Hepatocyte (in vitro differentiated cells): ENCODE data around the gene DTX1. TPM values are rescaled to one million over a fixed set of nuclear protein-coding genes. Genes with fewer than 3 reads are reported as not detected.

ENCODE experiments used
- DNase-seq: peaks from one replicate; pipeline ENCODE4 v3.0.0-alpha.2; 2016; ENCODE audit warnings: low spot score
- H2AFZ ChIP-seq: fragments of 200-600 bp; sonication (generic); 2 replicates; pipeline ENCODE4 v1.6.0; 2016; ENCODE audit warnings: antibody characterized with exemption, mild to moderate bottlenecking
- H3K27ac ChIP-seq: fragments of 200-600 bp; sonication (generic); 2 replicates; pipeline ENCODE4 v1.5.1; 2016; ENCODE audit warnings: mild to moderate bottlenecking
- H3K27me3 ChIP-seq: fragments of 200-600 bp; sonication (generic); 2 replicates; pipeline ENCODE4 v1.6.1; 2016
- H3K36me3 ChIP-seq: fragments of 200-600 bp; sonication (generic); replicated peaks from 2 replicates; pipeline ENCODE4 v1.5.1; 2016; ENCODE audit warnings: low read depth; ENCODE audit not compliant: insufficient read depth
- H3K4me1 ChIP-seq: fragments of 200-600 bp; sonication (generic); 2 replicates; pipeline ENCODE4 v1.5.1; 2016; ENCODE audit warnings: mild to moderate bottlenecking, moderate library complexity; ENCODE audit not compliant: insufficient read depth
- H3K4me2 ChIP-seq: fragments of 200-600 bp; sonication (generic); 2 replicates; pipeline ENCODE4 v1.6.0; 2016
- H3K4me3 ChIP-seq: fragments of 200-600 bp; sonication (generic); 2 replicates; pipeline ENCODE4 v1.5.1; 2016; ENCODE audit warnings: mild to moderate bottlenecking
- H3K79me2 ChIP-seq: fragments of 200-600 bp; sonication (generic); 2 replicates; pipeline ENCODE4 v1.6.0; 2017; ENCODE audit warnings: mild to moderate bottlenecking
- H3K9me2 ChIP-seq: fragments of 200-600 bp; sonication (generic); replicated peaks from 2 replicates; pipeline ENCODE4 v1.6.0; 2017; ENCODE audit warnings: mild to moderate bottlenecking; ENCODE audit not compliant: insufficient read depth
- H3K9me3 ChIP-seq: fragments of 200-600 bp; sonication (generic); 2 replicates; pipeline ENCODE4 v1.5.1; 2016; ENCODE audit warnings: low read depth, mild to moderate bottlenecking
- H4K20me1 ChIP-seq: fragments of 200-600 bp; sonication (generic); 2 replicates; pipeline ENCODE4 v1.6.0; 2016; ENCODE audit warnings: mild to moderate bottlenecking; ENCODE audit not compliant: insufficient read depth, poor library complexity, severe bottlenecking
- CTCF ChIP-seq: fragments of 200-600 bp; sonication (generic); IDR thresholded peaks from 2 replicates; pipeline ENCODE4 v1.5.1; 2016; ENCODE audit warnings: antibody characterized with exemption, mild to moderate bottlenecking; ENCODE audit not compliant: poor library complexity
- EZH2 ChIP-seq: fragments of 200-600 bp; sonication (generic); IDR thresholded peaks from 2 replicates; pipeline ENCODE4 v1.6.1; 2016; ENCODE audit warnings: antibody characterized with exemption, mild to moderate bottlenecking, borderline replicate concordance
- EZH2phosphoT487 ChIP-seq: fragments of 200-600 bp; sonication (generic); IDR thresholded peaks from one replicate; pipeline ENCODE4 v1.6.1; 2018; ENCODE audit warnings: antibody characterized with exemption, mild to moderate bottlenecking, low read depth, moderate library complexity; ENCODE audit not compliant: unreplicated experiment, severe bottlenecking
- WGBS: methylation state at CpG from one replicate; pipeline ENCODE4 v1.1.6; 2016; ENCODE audit warnings: low lambda C conversion rate; ENCODE audit errors: missing lambda C conversion rate; 5-methylcytosine and 5-hydroxymethylcytosine counted together
- polyA plus RNA-seq: library from polyadenylated mRNA; unstranded; fragments of >200 nt; fragmentation: Nextera tagmentation; extraction: Ambion mirVana; gene quantifications from 2 replicates; pipeline ENCODE4 v1.2.1, GENCODE V29; 2016
- total RNA-seq: library from RNA; depleted of rRNA; stranded (reverse); fragments of >200 nt; gene quantifications from 2 replicates; pipeline ENCODE4 v1.2.3, GENCODE V29; 2014

DTX1 gene
- total and polyA plus RNA-seq, 2 experiments from 2014 or later = 0.47 to 2.3 TPM

GRCh38 chr12:113058553-113058952, 2.0 kb downstream of the DTX1 start:
- TF ChIP-seq EZH2phosphoT487 = no peak
- TF ChIP-seq EZH2 = no peak
- no peak for TF ChIP-seq CTCF
- H4K20me1 ChIP-seq = no peaks in the 10 kb centered on the region
- H2AFZ ChIP-seq = no peak overlapping the region
- no peaks in the 10 kb centered on the region for H3K36me3 ChIP-seq
- no peaks in the 10 kb centered on the region for H3K9me3 ChIP-seq
- no peak for DNase-seq
- no peak overlapping the region for H3K4me3 ChIP-seq
- no peaks in the 10 kb centered on the region for H3K9me2 ChIP-seq
- WGBS = 97% methylated on average over 1 of the region's 1 CpG
- no peaks in the 10 kb centered on the region for H3K79me2 ChIP-seq
- no peaks in the 10 kb centered on the region for H3K4me1 ChIP-seq
- H3K27me3 ChIP-seq = peaks cover 68% of the 10 kb centered on the region
- no peak overlapping the region for H3K27ac ChIP-seq
- H3K4me2 ChIP-seq = no peak overlapping the region

- H3K4me2 ChIP-seq = no peak overlapping the region
- H3K79me2 ChIP-seq = no peaks in the 10 kb centered on the region
- H3K36me3 ChIP-seq = no peaks in the 10 kb centered on the region
- no peaks in the 10 kb centered on the region for H4K20me1 ChIP-seq
- peaks cover 65% of the 10 kb centered on the region for H3K27me3 ChIP-seq
- H3K9me3 ChIP-seq = no peaks in the 10 kb centered on the region
- 89% methylated on average over 8 of the region's 8 CpGs for WGBS
- H3K9me2 ChIP-seq = no peaks in the 10 kb centered on the region
- DNase-seq = no peak
- H3K27ac ChIP-seq = no peak overlapping the region
- H3K4me1 ChIP-seq = no peaks in the 10 kb centered on the region
- H3K4me3 ChIP-seq = no peak overlapping the region
- TF ChIP-seq EZH2 = no peak
- TF ChIP-seq CTCF = no peak
- TF ChIP-seq EZH2phosphoT487 = no peak
- no peak overlapping the region for H2AFZ ChIP-seq
These were observed 2.6 kb downstream of the DTX1 start for GRCh38 chr12:113059071-113059595.

- H3K27me3 ChIP-seq = peaks cover 58% of the 10 kb centered on the region
- no peaks in the 10 kb centered on the region for H3K9me2 ChIP-seq
- no peaks in the 10 kb centered on the region for H3K4me1 ChIP-seq
- H2AFZ ChIP-seq = no peak overlapping the region
- H3K4me3 ChIP-seq = no peak overlapping the region
- H3K36me3 ChIP-seq = no peaks in the 10 kb centered on the region
- no peak for DNase-seq
- WGBS = 92% methylated on average over 7 of the region's 7 CpGs
- H3K4me2 ChIP-seq = no peak overlapping the region
- H3K79me2 ChIP-seq = no peaks in the 10 kb centered on the region
- H3K27ac ChIP-seq = no peak overlapping the region
- H3K9me3 ChIP-seq = no peaks in the 10 kb centered on the region
- no peaks in the 10 kb centered on the region for H4K20me1 ChIP-seq
- TF ChIP-seq EZH2 (no peak), EZH2phosphoT487 (no peak), CTCF (no peak)
These were observed 3.9 kb downstream of the DTX1 start for GRCh38 chr12:113060336-113060960.
